Sigmoid colon (tissue), 3 donors: Measurements from ENCODE around the gene C1QTNF5.

Experiments
- POLR2A ChIP-seq, 2 donors: fragments of 450-650 bp; IDR thresholded peaks; one replicate each; pipeline ENCODE4 v1.6.1; 2016; ENCODE audit warnings: antibody characterized with exemption in 2 of 2, mild to moderate bottlenecking in 2 of 2, moderate library complexity in 2 of 2
- TF ChIP-seq, protein P1 (sequence below), 4 experiments: fragments of 450-650 bp in 3 of 4; fragments of 200-600 bp in 1 of 4; IDR thresholded peaks; one replicate each; pipeline ENCODE4 v1.5.1; 2016 to 2019; ENCODE audit warnings: antibody characterized with exemption in 4 of 4, mild to moderate bottlenecking in 3 of 4, moderate library complexity in 2 of 4

DNA sequence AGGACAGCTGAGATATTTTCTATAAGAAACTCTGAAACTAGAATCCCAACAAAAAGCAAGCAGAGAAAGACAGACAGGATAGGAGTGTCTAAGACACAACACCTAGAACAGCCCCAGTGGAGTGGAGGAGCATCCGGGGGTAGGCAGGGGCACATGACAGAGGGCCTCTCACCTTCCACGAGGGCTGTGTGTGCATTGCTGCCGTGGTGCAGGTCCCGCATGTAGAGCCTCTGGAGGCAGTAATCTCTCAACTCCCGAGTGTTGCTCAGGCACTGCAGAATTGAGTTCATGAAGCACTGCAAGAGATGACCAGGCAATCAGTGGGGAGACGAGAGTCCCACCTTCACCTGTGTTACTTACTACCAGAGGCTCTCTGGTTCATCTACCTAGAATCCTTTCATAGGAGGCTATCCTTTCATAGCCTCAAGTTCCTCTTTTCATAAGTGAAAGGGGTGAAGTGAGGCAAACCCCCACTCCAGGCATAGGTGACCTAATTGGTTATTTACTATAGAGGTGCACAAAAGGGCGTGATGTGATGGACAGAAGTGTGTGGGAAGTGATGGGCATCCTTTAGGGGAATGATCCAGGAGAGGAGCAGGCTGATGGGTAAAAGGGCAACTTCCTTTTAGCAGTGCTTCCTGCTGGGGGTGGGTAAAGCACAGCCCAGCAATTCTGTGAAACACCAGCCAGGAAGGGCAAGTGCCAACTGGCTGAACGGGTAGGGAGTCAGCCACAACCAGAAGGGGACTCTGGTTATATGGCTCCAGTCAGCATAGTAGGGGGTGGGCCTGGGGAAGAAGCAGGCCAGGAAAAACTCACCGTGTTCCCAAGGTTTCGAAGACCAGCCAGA, 18.9 kb upstream of the C1QTNF5 start:
- TF ChIP-seq, protein P1, sequence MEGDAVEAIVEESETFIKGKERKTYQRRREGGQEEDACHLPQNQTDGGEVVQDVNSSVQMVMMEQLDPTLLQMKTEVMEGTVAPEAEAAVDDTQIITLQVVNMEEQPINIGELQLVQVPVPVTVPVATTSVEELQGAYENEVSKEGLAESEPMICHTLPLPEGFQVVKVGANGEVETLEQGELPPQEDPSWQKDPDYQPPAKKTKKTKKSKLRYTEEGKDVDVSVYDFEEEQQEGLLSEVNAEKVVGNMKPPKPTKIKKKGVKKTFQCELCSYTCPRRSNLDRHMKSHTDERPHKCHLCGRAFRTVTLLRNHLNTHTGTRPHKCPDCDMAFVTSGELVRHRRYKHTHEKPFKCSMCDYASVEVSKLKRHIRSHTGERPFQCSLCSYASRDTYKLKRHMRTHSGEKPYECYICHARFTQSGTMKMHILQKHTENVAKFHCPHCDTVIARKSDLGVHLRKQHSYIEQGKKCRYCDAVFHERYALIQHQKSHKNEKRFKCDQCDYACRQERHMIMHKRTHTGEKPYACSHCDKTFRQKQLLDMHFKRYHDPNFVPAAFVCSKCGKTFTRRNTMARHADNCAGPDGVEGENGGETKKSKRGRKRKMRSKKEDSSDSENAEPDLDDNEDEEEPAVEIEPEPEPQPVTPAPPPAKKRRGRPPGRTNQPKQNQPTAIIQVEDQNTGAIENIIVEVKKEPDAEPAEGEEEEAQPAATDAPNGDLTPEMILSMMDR (IDR thresholded peaks at IDR 0.05), result no peak
- TF ChIP-seq POLR2A (IDR thresholded peaks at IDR 0.05), result no peak
